ENCODE data around the gene CCDC144A. TPM values are rescaled to one million over a fixed set of nuclear protein-coding genes. Genes with fewer than 3 reads are reported as not detected.
"Not testable (repeated sequence)": the region's sequence is repeated elsewhere in the genome, so short reads cannot be mapped to it uniquely, and the experiment has no call there.

The CCDC144A gene
- total RNA-seq, 1 donor from 2014 or later, result 7.7 TPM

GRCh38 chr17:16751224-16751923 is 61.3 kb downstream of the CCDC144A start:
- DNase-seq, result peak; percentile 28

DNA sequence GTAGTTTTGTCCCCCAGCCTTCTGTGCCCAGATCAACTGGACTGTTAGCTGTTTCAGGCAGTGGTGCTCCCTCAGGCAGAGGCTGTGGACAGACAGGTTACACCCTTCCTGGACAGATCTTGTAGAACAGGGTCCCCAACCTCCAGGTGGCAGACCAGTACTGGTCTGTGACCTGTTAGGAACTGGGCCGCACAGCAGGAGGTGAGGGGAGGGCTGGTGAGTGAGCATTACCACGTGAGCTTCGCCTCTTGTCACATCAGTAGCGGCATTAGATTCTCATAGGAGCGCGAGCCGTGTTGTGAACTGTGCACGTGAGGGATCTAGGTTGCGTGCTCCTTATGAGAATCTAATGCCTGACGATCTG is 61.9 kb downstream of the CCDC144A start:
- DNase-seq, result not testable (repeated sequence)

- DNase-seq, result not testable (repeated sequence)
Observed at GRCh38 chr17:16757520-16757919, 67.5 kb downstream of the CCDC144A start.

DNA sequence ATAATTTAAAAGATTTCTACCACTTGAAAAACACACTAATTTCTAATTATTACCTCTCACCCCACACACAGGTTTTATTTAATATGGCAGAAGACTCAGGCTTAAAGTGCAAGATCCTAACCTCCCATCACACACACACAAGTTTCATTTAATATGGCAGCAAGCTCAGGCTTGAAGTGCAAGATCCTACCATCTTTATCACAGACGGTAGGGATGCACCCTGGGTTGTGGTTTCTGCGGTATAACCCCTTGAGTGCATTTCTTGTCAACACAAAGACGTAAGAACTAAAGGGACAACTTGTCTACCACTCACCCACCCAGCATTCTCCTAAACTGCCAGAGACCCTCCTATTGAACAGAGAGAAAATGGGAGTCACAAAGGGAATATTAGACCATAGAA is 68.1 kb downstream of the CCDC144A start:
- DNase-seq, result not testable (repeated sequence)

DNA sequence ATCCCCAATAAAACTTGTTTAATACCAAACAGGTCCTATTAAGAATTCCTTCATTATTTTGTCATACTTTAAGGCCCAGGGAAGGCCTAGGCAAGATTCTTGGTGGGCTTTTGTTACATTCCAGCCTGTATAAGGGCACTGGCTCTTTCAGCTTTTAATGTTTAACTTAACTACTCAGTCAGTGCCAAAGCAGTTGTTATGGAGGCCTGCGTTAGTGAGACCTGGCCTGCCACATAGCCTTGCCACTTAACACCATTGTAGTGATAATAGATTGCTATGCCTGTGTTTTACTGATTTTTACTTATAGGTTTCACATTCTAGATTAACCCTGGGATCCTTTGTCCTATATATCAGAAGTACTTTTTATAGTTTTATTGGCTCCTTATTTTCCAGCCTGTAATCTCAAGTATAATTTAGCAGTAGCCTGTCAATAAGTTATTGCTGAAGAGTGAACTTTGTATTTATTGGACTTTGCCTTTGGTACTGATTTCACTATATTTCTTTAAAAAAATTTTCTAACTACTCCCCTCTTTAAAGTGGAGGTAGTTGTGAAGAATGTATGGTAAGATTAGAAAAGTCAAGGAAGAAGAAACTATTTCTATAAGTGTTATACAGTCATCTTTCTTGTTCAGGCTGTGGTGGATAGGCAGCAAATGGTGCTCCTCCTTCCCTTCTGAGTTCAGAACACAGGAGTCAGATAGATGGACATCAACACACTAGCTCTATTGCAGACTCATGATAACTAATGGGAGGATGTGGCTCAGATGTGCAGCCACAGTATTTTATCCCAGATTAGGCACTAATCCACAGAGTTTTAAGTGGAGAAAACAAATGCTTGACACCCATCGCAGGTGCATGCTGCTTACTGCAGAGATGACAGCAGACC is 78.5 kb downstream of the CCDC144A start:
- DNase-seq, result not testable (repeated sequence)

GRCh38 chr17:16772394-16773145 is 82.5 kb downstream of the CCDC144A start:
- not testable (repeated sequence) for DNase-seq

DNA sequence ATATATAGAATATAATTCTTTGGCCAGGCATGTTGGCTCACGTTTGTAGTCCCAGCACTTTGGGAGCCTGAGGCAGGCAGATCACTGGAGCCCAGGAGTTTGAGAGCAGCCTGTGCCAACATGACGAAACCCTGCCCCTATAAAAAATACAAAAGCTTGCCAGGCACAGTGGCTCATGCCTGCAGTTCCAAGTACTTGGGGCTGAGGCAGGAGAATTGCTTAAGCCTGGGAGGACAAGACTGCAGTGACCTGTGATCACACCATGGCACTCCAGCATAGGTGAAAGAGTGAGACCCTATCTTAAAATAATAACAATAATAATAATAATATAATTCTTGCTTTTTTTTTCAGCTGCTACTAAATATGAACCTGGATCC is 83.1 kb downstream of the CCDC144A start:
- not testable (repeated sequence) for DNase-seq

DNA sequence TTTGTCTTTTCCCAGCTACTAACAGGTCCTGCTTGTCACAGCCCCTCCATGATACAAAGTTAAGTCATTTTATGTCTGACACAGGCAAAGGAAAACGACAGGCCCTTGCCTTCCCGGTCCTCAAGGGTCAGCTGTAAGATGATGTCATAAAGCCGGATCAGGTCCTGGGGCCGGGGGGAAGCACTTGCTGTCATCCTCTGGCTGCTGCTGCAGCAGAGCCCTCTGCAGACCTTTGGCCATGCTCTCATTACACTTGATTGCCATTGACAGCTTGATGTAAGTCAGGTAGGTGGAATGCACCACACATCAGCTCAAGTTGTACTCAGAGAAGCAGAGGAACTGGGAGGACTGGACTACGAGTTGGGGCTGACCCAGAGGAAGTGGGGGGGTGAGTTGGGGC is 97.8 kb downstream of the CCDC144A start:
- not testable (repeated sequence) for DNase-seq

GRCh38 chr17:16788889-16789536 is 99.0 kb downstream of the CCDC144A start:
- not testable (repeated sequence) for DNase-seq

- DNase-seq, result not testable (repeated sequence)
Observed at GRCh38 chr17:16789622-16790021, 99.6 kb downstream of the CCDC144A start.

GRCh38 chr17:16790313-16790871 is 100.4 kb downstream of the CCDC144A start:
- not testable (repeated sequence) for DNase-seq

DNA sequence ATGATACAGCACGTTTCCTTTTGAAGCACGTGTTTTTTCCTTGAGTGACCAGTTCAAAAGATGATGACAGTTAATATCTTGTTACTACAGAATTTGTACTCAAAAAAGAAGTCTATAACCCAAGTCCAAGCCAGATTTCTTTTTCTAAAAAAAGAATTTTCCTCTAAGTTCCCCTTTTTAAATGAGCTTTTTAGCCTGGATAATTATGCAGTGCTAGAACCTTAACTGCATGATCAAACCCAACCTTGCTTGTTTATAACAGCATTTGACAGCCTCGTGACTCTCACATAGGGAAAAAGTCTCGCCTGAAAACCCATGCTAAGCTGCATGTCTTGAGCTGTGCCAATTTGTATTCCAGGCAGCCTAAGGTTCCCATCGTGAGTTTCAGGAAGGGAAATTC is 104.2 kb downstream of the CCDC144A start:
- DNase-seq, result not testable (repeated sequence)

- DNase-seq, result not testable (repeated sequence)
Observed at GRCh38 chr17:16795894-16796293, 105.9 kb downstream of the CCDC144A start.

DNA sequence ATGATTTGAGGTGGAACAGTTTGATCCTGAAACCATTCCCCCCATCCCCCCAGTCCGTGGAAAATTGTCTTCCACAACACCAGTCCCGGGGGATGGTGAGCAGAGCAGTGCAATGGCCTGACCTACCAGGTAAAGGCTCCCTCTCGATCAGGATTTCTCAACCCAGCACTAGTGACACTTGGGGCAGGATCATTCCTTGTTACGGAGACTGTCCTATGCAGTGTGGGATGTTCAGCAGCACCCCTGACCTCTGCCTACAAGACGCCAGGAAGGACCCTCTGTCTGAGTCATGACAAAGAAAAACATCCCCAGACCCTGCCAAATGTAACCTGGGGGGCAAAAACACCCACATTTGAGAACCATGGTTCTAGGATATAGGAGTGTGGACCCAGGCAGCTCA is 114.8 kb downstream of the CCDC144A start:
- DNase-seq, result not testable (repeated sequence)

DNA sequence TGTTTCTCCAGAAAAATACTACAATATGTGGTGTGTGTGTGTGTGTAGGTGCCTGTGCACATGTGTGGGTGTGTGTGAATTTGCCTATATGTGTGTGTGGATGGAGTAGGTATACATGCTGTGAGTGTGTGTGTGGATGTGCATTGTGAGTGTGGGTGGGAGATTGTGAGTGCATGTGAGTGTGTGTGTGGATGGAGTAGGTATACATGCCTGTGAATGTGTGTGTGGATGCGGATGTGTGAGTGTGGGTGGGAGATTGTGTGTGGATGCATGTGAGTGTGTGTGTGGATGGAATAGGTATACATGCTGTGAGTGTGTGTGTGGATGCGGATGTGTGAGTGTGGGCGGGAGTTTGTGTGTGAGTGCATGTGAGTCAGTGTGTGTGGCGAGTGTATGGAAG is 116.6 kb downstream of the CCDC144A start:
- not testable (repeated sequence) for DNase-seq

GRCh38 chr17:16807620-16808019 is 117.6 kb downstream of the CCDC144A start:
- not testable (repeated sequence) for DNase-seq

GRCh38 chr17:16810236-16810635 is 120.2 kb downstream of the CCDC144A start:
- DNase-seq, result not testable (repeated sequence)

GRCh38 chr17:16812126-16812525 is 122.1 kb downstream of the CCDC144A start:
- DNase-seq, result peak; percentile 69

DNA sequence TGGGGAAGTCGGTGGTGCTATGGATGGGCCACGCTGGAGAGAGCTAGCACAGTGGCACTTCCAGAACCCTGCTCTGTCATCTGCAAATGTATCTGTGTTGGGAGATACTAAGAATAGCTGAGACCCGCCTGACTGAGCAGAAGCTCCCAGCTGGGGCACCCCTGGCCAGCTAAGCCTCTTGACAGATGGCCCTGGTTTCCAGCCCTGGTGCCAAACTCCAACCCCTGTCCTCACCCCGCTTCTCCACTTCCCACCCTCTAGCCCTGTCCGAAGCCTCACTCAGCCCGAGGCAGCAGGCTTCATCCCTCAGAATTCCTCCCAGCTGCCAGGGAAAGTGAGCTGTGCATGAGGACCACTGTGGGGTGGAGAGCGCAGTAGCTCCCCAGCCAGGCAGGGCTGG is 124.4 kb downstream of the CCDC144A start:
- no peak for DNase-seq

- DNase-seq, result no peak
Observed at GRCh38 chr17:16817201-16817600, 127.2 kb downstream of the CCDC144A start.

- not testable (repeated sequence) for DNase-seq
Observed at GRCh38 chr17:16817940-16818339, 127.9 kb downstream of the CCDC144A start.

GRCh38 chr17:16818340-16818739 is 128.3 kb downstream of the CCDC144A start:
- no peak for DNase-seq

All from dermis blood vessel endothelial cell (primary cell).